Ectodermal cell (in vitro differentiated cells): Measurements from ENCODE around the gene UGT2B28. TPM values are rescaled to one million over a fixed set of nuclear protein-coding genes. Genes with fewer than 3 reads are reported as not detected.
"Not testable (repeated sequence)": the region's sequence is repeated elsewhere in the genome, so short reads cannot be mapped to it uniquely, and the experiment has no call there.

Experiments
- H3K27ac ChIP-seq: 2 replicates; pipeline ENCODE4 v1.7.0; 2013; ENCODE audit warnings: mild to moderate bottlenecking, low read depth, low read length; ENCODE audit not compliant: insufficient read depth, poor library complexity, severe bottlenecking
- H3K27me3 ChIP-seq: 2 replicates; pipeline ENCODE4 v1.7.0; 2013; ENCODE audit warnings: mild to moderate bottlenecking, low read length; ENCODE audit not compliant: insufficient read depth, control insufficient read depth, poor library complexity, severe bottlenecking
- H3K36me3 ChIP-seq: one replicate; pipeline ENCODE4 v1.7.0; 2013; ENCODE audit warnings: low read length; ENCODE audit not compliant: control insufficient read depth, insufficient read depth
- H3K4me1 ChIP-seq: one replicate; pipeline ENCODE4 v1.7.0; 2013; ENCODE audit warnings: low read length; ENCODE audit not compliant: control insufficient read depth, insufficient read depth
- H3K4me3 ChIP-seq: 2 replicates; pipeline ENCODE4 v1.7.0; 2013; ENCODE audit warnings: low read depth, low read length, control low read depth; ENCODE audit not compliant: insufficient read depth
- H3K9me3 ChIP-seq: 2 replicates; pipeline ENCODE4 v1.7.0; 2013; ENCODE audit warnings: mild to moderate bottlenecking, low read length, moderate library complexity; ENCODE audit not compliant: control insufficient read depth
- WGBS, 2 experiments: methylation state at CpG; one replicate each; pipeline ENCODE4 v1.1.7; 2013; ENCODE audit warnings: missing lambda C conversion rate in 2 of 2; 5-methylcytosine and 5-hydroxymethylcytosine counted together
- polyA plus RNA-seq, 4 experiments: library from polyadenylated mRNA; stranded (reverse); fragments of 50-300 nt; gene quantifications; one replicate each; pipeline ENCODE4 v1.2.3, GENCODE V29; 2013

UGT2B28 gene
- not detected for polyA plus RNA-seq (2013, experiment 1 of 4)
- polyA plus RNA-seq (2013, experiment 2 of 4): not detected
- not detected for polyA plus RNA-seq (2013, experiment 3 of 4)
- not detected for polyA plus RNA-seq (2013, experiment 4 of 4)

DNA sequence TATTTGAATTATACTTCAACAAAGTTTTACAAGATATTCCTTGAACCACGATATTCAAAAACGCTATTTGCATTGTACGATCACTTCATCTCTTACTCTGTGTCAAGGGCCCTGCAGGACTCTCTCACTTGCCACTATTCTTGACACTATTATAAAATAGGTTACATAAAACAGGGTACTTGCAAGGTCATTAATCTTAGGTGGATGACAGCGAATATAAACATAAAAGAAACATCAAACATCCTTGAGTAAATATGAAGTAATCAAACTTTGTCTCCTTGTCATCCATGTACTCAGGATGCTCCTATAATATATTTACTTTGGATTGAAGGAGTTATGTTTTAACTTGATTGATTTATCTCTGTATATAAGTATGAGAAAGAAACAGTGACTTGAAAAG, at the start of gene UGT2B28:
Gene UGT2B28 (plus strand): TSS at position 395 of the 400 bp plus-strand sequence. CDS start 26 bp downstream, outside the sequence.
- H3K4me1 ChIP-seq, H3K27me3 ChIP-seq, H3K4me3 ChIP-seq, H3K9me3 ChIP-seq, H3K36me3 ChIP-seq, H3K27ac ChIP-seq: not testable (repeated sequence)
- 95 to 100% methylated on average over 3 of the region's 4 CpGs for whole genome bisulfite sequencing, 2 experiments

DNA sequence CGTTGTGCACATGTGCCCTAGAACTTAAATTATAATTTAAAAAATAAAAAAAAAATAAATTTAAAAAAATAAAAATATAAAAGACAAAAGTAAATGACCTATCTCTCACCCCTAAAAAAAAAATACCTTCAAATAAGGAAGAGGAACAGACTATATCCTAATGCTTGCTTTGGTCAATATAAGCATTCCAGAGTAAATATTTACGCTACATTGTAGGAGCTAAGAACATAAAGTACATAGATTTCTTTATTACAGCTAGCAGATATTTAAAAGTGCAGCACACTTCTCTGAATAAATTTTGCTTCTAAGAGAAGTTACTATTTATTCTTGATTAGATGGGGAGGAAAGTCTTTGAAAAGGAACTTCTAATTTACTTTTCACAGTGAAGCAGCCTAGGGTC, 41.2 kb upstream of the UGT2B28 start:
- no peak overlapping the region for H3K27ac ChIP-seq

DNA sequence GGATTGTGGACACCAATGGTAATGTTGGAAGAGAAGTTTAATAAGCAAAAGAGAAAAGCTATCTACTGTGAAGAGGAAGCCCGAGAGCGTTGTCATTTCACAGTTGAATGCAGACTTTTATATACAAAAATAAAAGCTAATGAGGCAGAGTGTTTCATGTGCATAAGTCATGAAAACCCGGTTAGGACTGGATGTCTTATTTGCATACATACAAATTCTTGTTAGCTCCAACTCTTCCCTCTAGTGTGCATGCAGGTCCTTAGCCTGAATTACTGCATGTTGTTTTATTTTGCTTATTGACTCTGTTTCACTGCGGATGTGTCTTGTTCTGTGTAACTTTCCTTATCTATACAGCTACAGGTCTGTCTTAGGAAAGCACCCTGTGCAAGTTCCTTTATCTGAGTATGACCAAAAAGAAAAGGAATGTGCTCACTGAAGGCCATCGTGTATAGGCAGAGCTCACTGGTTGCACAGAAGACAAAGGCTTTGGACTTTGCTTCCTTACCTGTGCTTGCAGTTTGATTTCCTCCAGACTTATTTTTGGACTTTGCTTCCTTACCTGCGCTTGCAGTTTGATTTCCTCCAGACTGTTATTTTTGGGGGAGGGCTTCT, 40.6 kb upstream of the UGT2B28 start:
- Histone ChIP-seq H3K9me3 (no peaks in the 10 kb centered on the region), H3K4me1 (peaks cover 7% of the 10 kb centered on the region), H3K27me3 (no peaks in the 10 kb centered on the region), H3K27ac (no peak overlapping the region), H3K36me3 (no peaks in the 10 kb centered on the region), H3K4me3 (no peak overlapping the region)
- WGBS, 2 experiments: 87 to 88% methylated on average over 4 to 6 of the region's 6 CpGs

More for the DNA sequence above, 41.2 kb upstream of the UGT2B28 start:
- H3K4me1 ChIP-seq: peaks cover 7% of the 10 kb centered on the region
- H3K4me3 ChIP-seq: no peak overlapping the region
- no peaks in the 10 kb centered on the region for H3K36me3 ChIP-seq
- H3K27me3 ChIP-seq: no peaks in the 10 kb centered on the region
- H3K9me3 ChIP-seq: no peaks in the 10 kb centered on the region
- WGBS, 2 experiments: no CpG with 5 or more reads among the region's 2 CpGs

DNA sequence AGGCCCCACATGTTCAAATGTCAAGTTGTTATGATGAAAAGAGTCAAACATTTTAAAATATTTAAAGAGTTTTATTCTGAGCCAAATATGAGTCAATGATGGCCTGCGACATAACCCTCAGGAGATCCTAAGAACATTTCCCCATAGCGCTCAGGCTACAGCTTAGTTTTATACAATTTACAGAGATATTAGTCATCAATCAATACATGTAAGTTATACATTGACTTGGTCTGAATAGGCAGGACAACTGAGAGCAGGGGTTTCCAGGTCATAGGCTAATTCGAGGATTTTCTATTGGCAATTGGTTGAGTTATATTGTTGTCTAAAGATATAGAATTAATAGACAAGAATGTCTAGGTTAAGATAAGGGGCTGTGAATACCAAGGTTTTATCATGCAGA, 39.5 kb upstream of the UGT2B28 start:
- not testable (repeated sequence) for H3K4me3 ChIP-seq, H3K9me3 ChIP-seq, H3K27ac ChIP-seq, H3K27me3 ChIP-seq, H3K36me3 ChIP-seq, H3K4me1 ChIP-seq
- 88 to 96% methylated on average over 1 to 3 of the region's 3 CpGs for WGBS, 2 experiments

DNA sequence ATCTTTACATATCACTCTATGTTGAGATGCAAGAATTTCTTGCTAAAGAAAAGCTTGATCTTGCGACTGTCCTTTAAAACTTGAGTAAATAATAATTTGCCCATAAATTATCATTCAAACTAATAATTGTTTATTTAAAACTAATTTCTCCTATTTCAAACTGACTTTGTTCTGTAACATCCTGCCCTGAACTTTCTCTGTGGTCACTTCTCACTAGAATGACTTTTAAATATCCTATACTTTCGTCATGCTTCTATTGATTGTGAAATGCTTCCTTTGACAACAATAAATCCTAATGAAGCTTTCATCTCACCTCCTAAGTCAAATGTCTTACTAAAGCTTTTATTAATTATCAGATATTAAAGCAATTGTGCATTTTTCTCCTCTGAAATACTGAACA, 38.5 kb upstream of the UGT2B28 start:
- H3K36me3 ChIP-seq, H3K4me1 ChIP-seq, H3K9me3 ChIP-seq, H3K27ac ChIP-seq, H3K4me3 ChIP-seq, H3K27me3 ChIP-seq: not testable (repeated sequence)
- WGBS, 2 experiments: 91 to 97% methylated on average over 1 to 2 of the region's 2 CpGs

DNA sequence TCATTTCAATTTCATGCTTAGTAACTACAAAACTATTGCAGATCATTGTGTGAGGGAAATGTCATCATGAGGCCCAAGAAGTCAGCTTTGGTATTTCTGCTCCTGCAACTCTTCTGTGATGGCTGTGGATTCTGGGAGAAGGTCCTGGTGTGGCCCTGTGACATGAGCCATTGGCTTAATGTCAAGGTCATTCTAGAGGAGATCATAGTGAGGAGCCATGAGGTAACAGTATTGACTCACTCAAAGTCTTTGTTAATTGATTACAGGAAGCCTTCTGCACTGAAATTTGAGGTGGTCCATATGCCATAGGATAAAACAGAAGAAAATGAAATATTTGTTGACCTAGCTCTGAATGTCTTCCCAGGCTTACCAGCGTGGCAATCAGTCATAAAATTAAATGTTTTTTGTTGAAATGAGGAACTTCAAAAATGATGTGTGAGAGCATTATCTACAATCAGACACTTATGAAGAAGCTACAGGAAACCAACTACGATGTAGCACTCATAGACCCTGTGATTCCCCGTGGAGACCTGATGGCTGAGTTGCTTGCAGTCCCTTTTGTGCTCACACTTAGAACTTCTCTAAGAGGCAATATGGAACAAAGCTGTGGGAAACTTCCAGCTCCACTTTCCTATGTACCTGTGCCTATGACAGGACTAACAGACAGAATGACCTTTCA, 37.6 kb upstream of the UGT2B28 start:
- not testable (repeated sequence) for H3K27ac ChIP-seq, H3K27me3 ChIP-seq, H3K4me3 ChIP-seq, H3K9me3 ChIP-seq, H3K36me3 ChIP-seq, H3K4me1 ChIP-seq
- WGBS, 2 experiments: 96 to 98% methylated on average over 3 of the region's 3 CpGs

DNA sequence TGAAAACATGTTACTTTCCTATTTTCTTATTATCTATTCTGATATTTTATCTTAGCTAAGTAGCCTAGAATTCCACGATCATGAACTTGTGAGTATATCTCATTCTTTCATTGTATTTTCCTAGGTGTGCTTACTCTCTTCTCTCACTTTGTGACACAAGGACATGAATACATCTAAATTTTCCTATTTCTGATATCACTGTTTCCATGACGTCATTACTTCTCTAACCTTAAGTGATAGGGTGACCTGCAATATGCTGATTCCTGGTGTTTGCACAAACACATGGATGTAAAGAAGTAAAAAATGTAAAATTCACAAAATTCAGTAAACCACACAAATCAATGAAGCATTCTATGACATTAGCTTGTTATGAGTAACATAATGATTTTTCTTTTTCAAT, 29.4 kb upstream of the UGT2B28 start:
- H3K9me3 ChIP-seq, H3K27ac ChIP-seq, H3K36me3 ChIP-seq, H3K27me3 ChIP-seq, H3K4me3 ChIP-seq, H3K4me1 ChIP-seq: not testable (repeated sequence)
- WGBS, 2 experiments: 100% methylated on average over 1 of the region's 2 CpGs; no CpG with 5 or more reads in 1 of the 2 experiments

DNA sequence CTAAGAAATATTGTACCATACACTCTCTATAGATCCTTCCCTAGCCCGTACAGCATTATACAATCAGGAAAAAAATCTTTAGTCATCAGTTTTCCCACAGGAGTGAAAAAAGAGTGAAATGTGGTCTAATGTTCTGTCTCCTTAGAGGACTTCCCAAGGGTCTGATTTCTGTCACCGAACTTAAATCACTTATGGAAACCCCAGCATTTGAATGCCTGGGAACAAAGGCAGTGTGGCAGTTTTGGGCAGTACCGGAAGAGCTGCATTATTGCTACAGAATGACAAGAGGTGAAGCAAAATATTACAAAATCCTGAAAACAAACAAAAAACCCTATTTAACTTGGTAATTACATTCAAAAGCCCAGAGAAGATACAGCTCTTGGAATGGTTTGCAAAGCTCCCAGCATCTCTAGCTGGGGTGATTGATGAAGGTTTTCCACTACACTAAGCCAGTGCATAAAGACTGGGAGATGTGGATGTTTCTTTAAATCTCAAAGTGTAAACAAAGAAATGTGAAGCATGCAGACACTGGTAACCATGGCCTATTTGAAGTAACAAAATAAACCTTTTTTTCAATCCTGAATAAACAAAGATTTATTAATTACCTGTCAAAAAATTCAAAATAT, 27.0 kb upstream of the UGT2B28 start:
- not testable (repeated sequence) for H3K4me1 ChIP-seq, H3K4me3 ChIP-seq, H3K27ac ChIP-seq, H3K36me3 ChIP-seq, H3K9me3 ChIP-seq, H3K27me3 ChIP-seq
- 91 to 100% methylated on average over 2 to 3 of the region's 3 CpGs for WGBS, 2 experiments

DNA sequence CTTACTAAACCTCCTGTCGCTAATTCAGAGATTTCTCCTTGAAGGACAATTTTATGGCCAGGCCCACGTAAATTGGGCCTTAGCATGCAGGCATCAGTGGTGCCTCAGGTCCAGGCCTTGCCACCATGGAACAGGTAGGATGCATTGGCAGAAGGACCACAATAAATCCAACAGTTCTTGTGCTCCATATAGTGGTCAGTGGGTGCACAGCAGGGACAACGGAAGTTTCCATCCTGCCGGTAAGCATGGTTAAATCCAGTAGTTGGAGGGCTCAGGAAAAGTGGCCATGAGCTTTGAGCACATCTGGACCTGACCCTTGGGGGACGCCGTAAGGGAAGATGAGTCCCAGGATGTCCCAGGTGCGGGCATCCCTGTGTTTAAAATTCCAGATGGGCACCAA, 11.7 kb upstream of the UGT2B28 start:
- not testable (repeated sequence) for H3K4me3 ChIP-seq, H3K36me3 ChIP-seq, H3K27ac ChIP-seq, H3K27me3 ChIP-seq, H3K9me3 ChIP-seq, H3K4me1 ChIP-seq
- 95 to 96% methylated on average over 7 of the region's 7 CpGs for WGBS, 2 experiments

DNA sequence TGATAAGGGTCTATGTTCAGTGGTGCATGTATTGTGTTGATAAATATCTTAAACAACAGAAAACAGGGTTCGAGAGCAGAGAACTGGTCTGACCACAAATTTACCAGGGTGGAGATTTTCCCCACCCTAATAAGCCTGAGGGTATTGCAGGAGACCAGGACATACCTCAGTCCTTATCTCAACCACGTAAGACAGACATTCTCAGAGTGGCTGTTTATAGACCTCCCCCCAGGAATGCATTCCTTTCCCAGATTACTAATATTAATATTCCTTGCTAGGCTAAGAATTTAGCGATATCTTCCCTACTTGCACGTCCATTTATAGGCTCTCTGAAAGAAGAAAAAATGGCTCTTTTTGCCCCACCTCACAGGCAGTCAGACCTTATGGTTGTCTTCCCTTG, 16.1 kb downstream of the UGT2B28 start:
- H3K36me3 ChIP-seq, H3K9me3 ChIP-seq, H3K4me3 ChIP-seq, H3K27me3 ChIP-seq, H3K4me1 ChIP-seq, H3K27ac ChIP-seq: not testable (repeated sequence)
- 90 to 94% methylated on average over 4 of the region's 4 CpGs for WGBS, 2 experiments
